Measurements from ENCODE around the gene METTL17. TPM values are rescaled to one million over a fixed set of nuclear protein-coding genes. Genes with fewer than 3 reads are reported as not detected.

Gene METTL17
- total RNA-seq, 2 experiments from 2014 or later, result 92.0 to 94.8 TPM

- Mint-ChIP-seq H3K4me1 (ENCODE audit: low read depth) (peaks cover 21% of the 10 kb centered on the region), H3K4me3 (peak overlapping the region; percentile 93), H3K9me3 (no peaks in the 10 kb centered on the region), H3K36me3 (ENCODE audit: low read depth) (peaks cover 34% of the 10 kb centered on the region), H3K27me3 (no peaks in the 10 kb centered on the region), H3K27ac (no peak overlapping the region)
- DNase-seq (no peak), ATAC-seq (ENCODE audit: poor library complexity) (no peak)
- Histone ChIP-seq H3K9me3 (ENCODE audit: control insufficient read depth in 1 of 2, insufficient read depth in 1 of 2, low read length in 2 of 2) (no peaks in the 10 kb centered on the region), H3K27ac (ENCODE audit: low read depth in 1 of 2, low read length in 2 of 2) (no peak overlapping the region), H3K4me1 (ENCODE audit: insufficient read depth, low read length) (peaks cover 28% of the 10 kb centered on the region), H3K4me3 (ENCODE audit: low read length) (no peak overlapping the region), H3K36me3 (ENCODE audit: insufficient read depth, low read length) (peaks cover 19% of the 10 kb centered on the region), H3K27me3 (ENCODE audit: control insufficient read depth in 1 of 2, insufficient read depth in 2 of 2, low read length in 2 of 2) (no peaks in the 10 kb centered on the region)
- TF ChIP-seq CTCF (IDR thresholded peaks at IDR 0.05), result no peak
- CTCF ChIA-PET, result interaction anchor here (1.4 to 2.5 kb wide), 3 partner anchors 8 to 81 kb away, joined by 3 to 14 read pairs (median 8); no protein-coding TSS in a partner anchor
- POLR2A ChIA-PET, result interaction anchor here (2.4 kb wide), 1 partner anchor 8 kb away, joined by 19 read pairs; no protein-coding TSS in a partner anchor
- intact Hi-C loops (cut with DNase I, micrococcal nuclease), result no loop called here
Measured at GRCh38 chr14:21023174-21023573, 33.4 kb downstream of the METTL17 start.

GRCh38 chr14:21023817-21024584, 34.2 kb downstream of the METTL17 start:
- peaks cover 28% of the 10 kb centered on the region for H3K4me1 ChIP-seq (ENCODE audit: insufficient read depth, low read length)
- H3K4me1 Mint-ChIP-seq (ENCODE audit: low read depth), result peaks cover 21% of the 10 kb centered on the region
- H3K9me3 ChIP-seq (ENCODE audit: control insufficient read depth in 1 of 2, insufficient read depth in 1 of 2, low read length in 2 of 2), result no peaks in the 10 kb centered on the region
- no peaks in the 10 kb centered on the region for H3K9me3 Mint-ChIP-seq
- ChIA-PET CTCF (interaction anchor here (1.1 to 2.5 kb wide), 4 partner anchors 9 to 80 kb away, joined by 3 to 14 read pairs (median 6); no protein-coding TSS in a partner anchor), POLR2A (interaction anchor here (1.1 to 2.4 kb wide), 2 partner anchors 9 to 340 kb away, joined by 3 to 19 read pairs; partner anchors contain the start of gene RNASE4)
- no peak for TF ChIP-seq CTCF (IDR thresholded peaks at IDR 0.05)
- no peak overlapping the region for H3K27ac ChIP-seq (ENCODE audit: low read depth in 1 of 2, low read length in 2 of 2)
- ATAC-seq (ENCODE audit: poor library complexity), result no peak
- H3K36me3 ChIP-seq (ENCODE audit: insufficient read depth, low read length), result peaks cover 15% of the 10 kb centered on the region
- H3K4me3 ChIP-seq (ENCODE audit: low read length), result peak overlapping the region; percentile 94
- intact Hi-C loops (cut with DNase I, micrococcal nuclease), result no loop called here
- peak overlapping the region; percentile 74 for H3K27ac Mint-ChIP-seq
- H3K4me3 Mint-ChIP-seq, result peak overlapping the region; percentile 93
- no peaks in the 10 kb centered on the region for H3K27me3 Mint-ChIP-seq
- no peaks in the 10 kb centered on the region for H3K27me3 ChIP-seq (ENCODE audit: control insufficient read depth in 1 of 2, insufficient read depth in 2 of 2, low read length in 2 of 2)
- peak in 7 of 14 experiments; percentile 13 to 45 (median 40) for DNase-seq
- H3K36me3 Mint-ChIP-seq (ENCODE audit: low read depth), result peaks cover 26% of the 10 kb centered on the region

GRCh38 chr14:21024585-21025370, 35.0 kb downstream of the METTL17 start, which contains the start of gene NDRG2:
TSS of gene NDRG2 (minus strand) at chr14:21025061. CDS start at chr14:21023315, 1,746 bp downstream.
- POLR2A ChIA-PET, result interaction anchor here (1.1 to 2.4 kb wide), 2 partner anchors 9 to 341 kb away, joined by 3 to 19 read pairs; partner anchors contain the start of gene RNASE4
- Histone ChIP-seq H3K27ac (ENCODE audit: low read depth in 1 of 2, low read length in 2 of 2) (no peak within 1 kb of the TSS), H3K4me3 (ENCODE audit: low read length) (peak within 1 kb of the TSS; percentile 94), H3K27me3 (ENCODE audit: control insufficient read depth in 1 of 2, insufficient read depth in 2 of 2, low read length in 2 of 2) (no peaks in the 10 kb centered on the region), H3K4me1 (ENCODE audit: insufficient read depth, low read length) (peaks cover 28% of the 10 kb centered on the region), H3K36me3 (ENCODE audit: insufficient read depth, low read length) (peaks cover 8% of the 10 kb centered on the region), H3K9me3 (ENCODE audit: control insufficient read depth in 1 of 2, insufficient read depth in 1 of 2, low read length in 2 of 2) (no peaks in the 10 kb centered on the region)
- no peaks in the 10 kb centered on the region for H3K9me3 Mint-ChIP-seq
- intact Hi-C loops (cut with DNase I, micrococcal nuclease), result no loop called here
- TF ChIP-seq CTCF (IDR thresholded peaks at IDR 0.05), result no peak
- ATAC-seq (ENCODE audit: poor library complexity) (peak; percentile 88), DNase-seq (peak; percentile 66 to 89 (median 78))
- peak within 1 kb of the TSS; percentile 74 for H3K27ac Mint-ChIP-seq
- CTCF ChIA-PET, result interaction anchor here (1.1 to 2.6 kb wide), 4 partner anchors 10 to 79 kb away, joined by 4 to 14 read pairs (median 8); no protein-coding TSS in a partner anchor
- H3K4me1 Mint-ChIP-seq (ENCODE audit: low read depth), result peaks cover 21% of the 10 kb centered on the region
- H3K36me3 Mint-ChIP-seq (ENCODE audit: low read depth), result peaks cover 18% of the 10 kb centered on the region
- H3K4me3 Mint-ChIP-seq, result peak within 1 kb of the TSS; percentile 93
- H3K27me3 Mint-ChIP-seq, result no peaks in the 10 kb centered on the region

Measured in CD4-positive, alpha-beta T cell (primary cell).